WTC11 (cell line): Measurements from ENCODE around the gene RNASEH1. TPM values are rescaled to one million over a fixed set of nuclear protein-coding genes. Genes with fewer than 3 reads are reported as not detected.

ENCODE experiments used
- ATF2 ChIP-seq: sonication (generic); formaldehyde crosslinking; IDR thresholded peaks from 2 replicates; pipeline ENCODE4 v1.8.1; 2022; ENCODE audit warnings: low read depth, missing genetic modification reagents, borderline replicate concordance
- E2F5 ChIP-seq: sonication (generic); formaldehyde crosslinking; IDR thresholded peaks from 2 replicates; pipeline ENCODE4 v1.8.1; 2022; ENCODE audit warnings: mild to moderate bottlenecking, moderate library complexity, missing genetic modification reagents
- MAX ChIP-seq: sonication (generic); formaldehyde crosslinking; IDR thresholded peaks from 2 replicates; pipeline ENCODE4 v1.8.0; 2022; ENCODE audit warnings: mild to moderate bottlenecking, missing genetic modification reagents
- MXD4 ChIP-seq: fragments of 250-450 bp; sonication (Bioruptor Pico); IDR thresholded peaks from 2 replicates; pipeline ENCODE4 v1.8.0; 2021; ENCODE audit warnings: mild to moderate bottlenecking, moderate library complexity, borderline replicate concordance
- OVOL2 ChIP-seq: fragments of 250-450 bp; sonication (Bioruptor Pico); IDR thresholded peaks from 2 replicates; pipeline ENCODE4 v1.9.0; 2021; ENCODE audit warnings: mild to moderate bottlenecking, borderline replicate concordance
- PRDM15 ChIP-seq: sonication (generic); formaldehyde crosslinking; IDR thresholded peaks from 2 replicates; pipeline ENCODE4 v1.8.0; 2022; ENCODE audit warnings: missing genetic modification reagents
- PRRX2 ChIP-seq: fragments of 250-450 bp; sonication (Bioruptor Pico); IDR thresholded peaks from 2 replicates; pipeline ENCODE4 v1.8.0; 2021; ENCODE audit warnings: mild to moderate bottlenecking
- RELA ChIP-seq: sonication (generic); formaldehyde crosslinking; IDR thresholded peaks from 2 replicates; pipeline ENCODE4 v1.8.1; 2022; ENCODE audit warnings: missing genetic modification reagents, mild to moderate bottlenecking, borderline replicate concordance
- SOX15 ChIP-seq: fragments of 250-450 bp; sonication (Bioruptor Pico); IDR thresholded peaks from 2 replicates; pipeline ENCODE4 v1.9.0; 2021; ENCODE audit warnings: mild to moderate bottlenecking
- TCF7 ChIP-seq: sonication (generic); formaldehyde crosslinking; IDR thresholded peaks from 2 replicates; pipeline ENCODE4 v1.8.0; 2022; ENCODE audit warnings: mild to moderate bottlenecking, low read depth, missing genetic modification reagents, moderate library complexity
- TP53 ChIP-seq: sonication (generic); formaldehyde crosslinking; IDR thresholded peaks from 2 replicates; pipeline ENCODE4 v1.8.1; 2023; ENCODE audit warnings: mild to moderate bottlenecking, missing genetic modification reagents
- USF2 ChIP-seq: sonication (generic); formaldehyde crosslinking; IDR thresholded peaks from 2 replicates; pipeline ENCODE4 v1.8.1; 2023; ENCODE audit warnings: mild to moderate bottlenecking, missing genetic modification reagents, moderate library complexity
- ZNF138 ChIP-seq: sonication (generic); formaldehyde crosslinking; conservative IDR thresholded peaks from 2 replicates; pipeline ENCODE4 v1.8.1; 2022; ENCODE audit warnings: mild to moderate bottlenecking, moderate library complexity, missing genetic modification reagents
- ZNF219 ChIP-seq: sonication (generic); formaldehyde crosslinking; IDR thresholded peaks from 2 replicates; pipeline ENCODE4 v1.8.0; 2023; ENCODE audit warnings: missing genetic modification reagents, mild to moderate bottlenecking, borderline replicate concordance
- ZNF317 ChIP-seq: sonication (generic); formaldehyde crosslinking; IDR thresholded peaks from 2 replicates; pipeline ENCODE4 v1.8.1; 2023; ENCODE audit warnings: low read depth, mild to moderate bottlenecking, moderate library complexity, missing genetic modification reagents, borderline replicate concordance
- ZNF425 ChIP-seq: fragments of 250-450 bp; sonication (Bioruptor Pico); conservative IDR thresholded peaks from 2 replicates; pipeline ENCODE4 v1.9.0; 2021; ENCODE audit warnings: mild to moderate bottlenecking
- total RNA-seq: library from RNA; stranded (reverse); gene quantifications from 3 replicates; pipeline ENCODE4 v1.2.3, GENCODE V29; 2021
- TF ChIP-seq, protein P1 (sequence below): fragments of 250-450 bp; sonication (Bioruptor Pico); IDR thresholded peaks from 2 replicates; pipeline ENCODE4 v1.9.0; 2021; ENCODE audit warnings: mild to moderate bottlenecking
- TF ChIP-seq, protein P2 (sequence below): sonication (generic); formaldehyde crosslinking; IDR thresholded peaks from 2 replicates; pipeline ENCODE4 v1.8.1; 2023; ENCODE audit warnings: mild to moderate bottlenecking, moderate library complexity, missing genetic modification reagents
- TF ChIP-seq, protein P3 (sequence below): sonication (generic); formaldehyde crosslinking; IDR thresholded peaks from 2 replicates; pipeline ENCODE4 v1.8.0; 2023; ENCODE audit warnings: missing genetic modification reagents

Gene RNASEH1
- total RNA-seq, 1 experiment from 2014 or later: 44.4 TPM

- TF ChIP-seq ZNF425 (CRISPR knock-in tag) (no peak), TP53 (peak; percentile 86; the same call in 1 of the 2 replicates), ZNF317 (CRISPR knock-in tag) (peak; percentile 38; the same call in 1 of the 2 replicates), MXD4 (CRISPR knock-in tag) (no peak), TCF7 (CRISPR knock-in tag) (0 out of 2 replicates have a peak, but pooled peaks have one; percentile 66), PRRX2 (no peak), USF2 (CRISPR knock-in tag) (no peak), SOX15 (CRISPR knock-in tag) (no peak), ATF2 (CRISPR knock-in tag) (0 out of 2 replicates have a peak, but pooled peaks have one; percentile 28), E2F5 (CRISPR knock-in tag) (peak; percentile 72), MAX (CRISPR knock-in tag) (peak; percentile 95), RELA (peak; percentile 50; the same call in 1 of the 2 replicates), ZNF219 (CRISPR knock-in tag) (no peak; the same call in 1 of the 2 replicates), OVOL2 (CRISPR knock-in tag) (no peak), PRDM15 (CRISPR knock-in tag) (no peak), ZNF138 (CRISPR knock-in tag) (no peak)
- TF ChIP-seq, protein P1, sequence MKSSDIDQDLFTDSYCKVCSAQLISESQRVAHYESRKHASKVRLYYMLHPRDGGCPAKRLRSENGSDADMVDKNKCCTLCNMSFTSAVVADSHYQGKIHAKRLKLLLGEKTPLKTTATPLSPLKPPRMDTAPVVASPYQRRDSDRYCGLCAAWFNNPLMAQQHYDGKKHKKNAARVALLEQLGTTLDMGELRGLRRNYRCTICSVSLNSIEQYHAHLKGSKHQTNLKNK (CRISPR knock-in tag): 0 out of 2 replicates have a peak, but pooled peaks have one; percentile 49
- TF ChIP-seq, protein P2, sequence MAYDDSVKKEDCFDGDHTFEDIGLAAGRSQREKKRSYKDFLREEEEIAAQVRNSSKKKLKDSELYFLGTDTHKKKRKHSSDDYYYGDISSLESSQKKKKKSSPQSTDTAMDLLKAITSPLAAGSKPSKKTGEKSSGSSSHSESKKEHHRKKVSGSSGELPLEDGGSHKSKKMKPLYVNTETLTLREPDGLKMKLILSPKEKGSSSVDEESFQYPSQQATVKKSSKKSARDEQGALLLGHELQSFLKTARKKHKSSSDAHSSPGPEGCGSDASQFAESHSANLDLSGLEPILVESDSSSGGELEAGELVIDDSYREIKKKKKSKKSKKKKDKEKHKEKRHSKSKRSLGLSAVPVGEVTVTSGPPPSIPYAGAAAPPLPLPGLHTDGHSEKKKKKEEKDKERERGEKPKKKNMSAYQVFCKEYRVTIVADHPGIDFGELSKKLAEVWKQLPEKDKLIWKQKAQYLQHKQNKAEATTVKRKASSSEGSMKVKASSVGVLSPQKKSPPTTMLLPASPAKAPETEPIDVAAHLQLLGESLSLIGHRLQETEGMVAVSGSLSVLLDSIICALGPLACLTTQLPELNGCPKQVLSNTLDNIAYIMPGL (CRISPR knock-in tag): peak; percentile 74
- TF ChIP-seq, protein P3, sequence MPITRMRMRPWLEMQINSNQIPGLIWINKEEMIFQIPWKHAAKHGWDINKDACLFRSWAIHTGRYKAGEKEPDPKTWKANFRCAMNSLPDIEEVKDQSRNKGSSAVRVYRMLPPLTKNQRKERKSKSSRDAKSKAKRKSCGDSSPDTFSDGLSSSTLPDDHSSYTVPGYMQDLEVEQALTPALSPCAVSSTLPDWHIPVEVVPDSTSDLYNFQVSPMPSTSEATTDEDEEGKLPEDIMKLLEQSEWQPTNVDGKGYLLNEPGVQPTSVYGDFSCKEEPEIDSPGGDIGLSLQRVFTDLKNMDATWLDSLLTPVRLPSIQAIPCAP: no peak; the same call in 1 of the 2 replicates
Measured at GRCh38 chr2:3519255-3520205, 38.6 kb downstream of the RNASEH1 start, which contains the start of gene ADI1 (continued).
